Measurements from ENCODE around the gene BPIFB6.

Gene BPIFB6

DNA sequence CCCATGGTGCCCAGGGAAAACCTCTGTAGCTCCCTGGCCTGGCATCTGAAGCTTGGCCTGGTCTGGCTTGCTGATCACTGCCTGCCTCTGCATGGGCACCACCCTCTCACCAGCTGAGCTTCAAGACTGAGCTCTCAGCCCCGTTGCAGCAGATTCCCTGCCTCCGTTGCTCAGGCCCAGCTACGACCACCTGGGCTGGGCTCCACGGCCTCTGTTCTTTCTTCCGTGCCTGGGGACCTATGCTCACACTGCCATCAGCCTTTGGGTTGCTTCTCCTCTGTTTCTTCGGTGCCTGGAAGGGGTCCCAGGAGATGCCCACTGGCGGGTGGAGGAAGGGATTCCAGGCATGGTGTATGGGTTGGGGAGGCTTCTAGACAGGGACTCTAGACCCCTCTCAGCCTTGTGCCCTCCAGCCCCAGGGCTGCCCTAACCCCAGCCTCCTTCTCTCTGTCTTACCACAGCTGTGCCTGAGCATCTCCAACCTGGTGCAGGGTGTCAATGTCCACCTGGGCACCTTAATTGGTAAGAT, 14.8 kb upstream of the BPIFB6 start:
- DNase-seq = no peak

- DNase-seq = no peak
Observed at GRCh38 chr20:33017542-33017941, 13.9 kb upstream of the BPIFB6 start.

DNA sequence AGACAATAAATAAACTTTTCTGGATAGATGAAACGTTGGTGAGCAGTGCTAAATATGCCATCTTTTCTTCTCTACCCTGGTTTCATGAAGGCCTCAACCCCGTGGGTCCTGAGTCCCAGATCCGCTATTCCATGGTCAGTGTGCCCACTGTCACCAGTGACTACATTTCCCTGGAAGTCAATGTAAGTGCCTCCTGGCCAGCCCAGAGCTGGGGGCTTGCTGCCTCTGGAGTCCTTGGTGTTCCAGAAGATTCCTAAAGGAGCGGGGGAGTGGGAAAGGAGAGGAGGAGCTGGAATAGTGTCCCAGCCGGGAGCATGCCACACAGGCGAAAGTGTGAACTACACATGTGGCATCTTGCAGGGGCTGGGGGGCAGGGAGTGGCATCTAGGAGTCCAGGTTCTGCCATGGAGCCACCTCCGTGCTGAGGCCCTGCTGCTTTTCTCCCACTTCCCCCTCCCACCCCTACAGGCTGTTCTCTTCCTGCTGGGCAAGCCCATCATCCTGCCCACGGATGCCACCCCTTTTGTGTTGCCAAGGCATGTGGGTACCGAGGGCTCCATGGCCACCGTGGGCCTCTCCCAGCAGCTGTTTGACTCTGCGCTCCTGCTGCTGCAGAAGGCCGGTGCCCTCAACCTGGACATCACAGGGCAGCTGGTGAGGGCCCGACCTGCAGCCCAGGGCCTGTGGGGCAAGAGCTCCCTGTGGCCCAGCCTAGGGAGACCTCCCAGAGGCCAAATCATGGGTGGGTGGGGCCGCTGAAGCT, 13.1 kb upstream of the BPIFB6 start:
- DNase-seq = no peak

DNA sequence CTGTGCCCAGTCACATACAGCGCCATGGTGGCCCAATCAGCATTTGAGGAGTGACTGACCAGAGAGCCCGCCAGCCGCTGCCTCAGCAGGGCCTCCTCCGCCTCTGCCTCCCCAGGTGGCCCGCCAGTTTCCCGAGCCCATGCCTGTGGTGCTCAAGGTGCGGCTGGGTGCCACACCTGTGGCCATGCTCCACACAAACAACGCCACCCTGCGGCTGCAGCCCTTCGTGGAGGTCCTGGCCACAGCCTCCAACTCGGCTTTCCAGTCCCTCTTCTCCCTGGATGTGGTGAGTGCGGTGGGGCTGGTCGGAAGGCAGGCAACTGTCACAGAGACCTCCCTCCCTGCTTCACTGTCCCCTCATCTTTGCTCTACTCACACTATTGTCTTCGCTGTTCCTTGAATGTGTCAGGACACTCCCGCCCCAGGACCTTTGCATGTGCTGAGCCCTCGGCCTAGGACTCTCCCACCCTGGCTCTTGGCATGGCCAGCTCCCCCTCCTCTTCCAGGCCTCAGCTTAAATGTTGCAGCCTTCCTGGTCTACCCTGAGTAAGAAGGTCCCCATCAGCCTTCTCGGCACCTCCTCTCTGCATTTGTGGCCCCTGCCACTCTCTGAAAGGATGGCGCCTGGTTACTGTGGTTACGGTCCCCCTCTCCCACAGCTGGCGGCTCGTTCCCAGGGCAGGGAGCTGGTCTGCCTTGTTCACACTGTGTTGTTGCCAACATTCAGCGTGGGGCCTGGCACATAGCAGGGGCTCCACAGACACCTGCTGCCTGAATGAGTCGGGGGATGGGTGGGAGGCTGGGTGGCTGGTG, 11.8 kb upstream of the BPIFB6 start:
- DNase-seq = no peak

DNA sequence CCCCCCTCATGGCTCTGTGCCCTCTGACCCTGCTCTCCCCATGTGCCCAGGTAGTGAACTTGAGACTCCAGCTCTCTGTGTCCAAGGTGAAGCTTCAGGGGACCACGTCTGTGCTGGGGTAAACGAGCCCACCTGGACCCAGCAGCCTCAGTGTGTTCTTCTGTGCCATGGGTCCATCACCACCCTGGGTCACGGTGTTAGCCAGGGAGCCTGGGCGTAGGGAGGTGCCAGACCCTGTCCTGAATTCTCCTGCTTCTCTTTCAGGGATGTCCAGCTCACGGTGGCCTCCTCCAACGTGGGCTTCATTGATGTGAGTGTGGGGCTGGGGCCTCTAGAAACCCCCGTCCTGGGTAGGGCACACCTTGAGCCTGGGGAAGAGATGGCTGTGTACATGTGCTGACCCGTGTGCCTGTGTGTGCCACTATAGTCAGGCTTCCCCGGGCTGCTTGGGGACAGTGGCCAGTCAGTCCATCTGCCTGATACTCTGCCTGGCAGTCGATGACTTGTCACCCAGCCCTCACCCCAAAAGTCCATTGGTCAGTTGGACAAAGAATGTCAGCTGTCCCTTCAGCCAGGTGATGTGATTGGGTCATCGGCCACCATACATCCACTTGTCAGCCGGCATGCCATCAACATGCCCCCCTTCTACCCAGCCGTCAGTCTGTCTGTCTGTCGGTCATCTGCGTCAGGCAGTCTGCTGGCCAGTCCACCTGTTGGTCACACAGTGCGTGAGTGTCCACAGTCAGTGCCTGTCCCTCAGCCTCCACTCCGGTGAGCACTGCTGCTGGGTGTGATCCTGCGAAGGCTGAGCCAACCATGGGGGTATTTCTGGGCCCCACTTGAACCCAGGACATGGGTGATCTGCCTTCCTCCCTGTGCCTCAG, 10.9 kb upstream of the BPIFB6 start:
- no peak for DNase-seq

- no peak for DNase-seq
Observed at GRCh38 chr20:33021879-33022278, 9.6 kb upstream of the BPIFB6 start.

- DNase-seq = no peak
Observed at GRCh38 chr20:33022289-33022688, 9.2 kb upstream of the BPIFB6 start.

DNA sequence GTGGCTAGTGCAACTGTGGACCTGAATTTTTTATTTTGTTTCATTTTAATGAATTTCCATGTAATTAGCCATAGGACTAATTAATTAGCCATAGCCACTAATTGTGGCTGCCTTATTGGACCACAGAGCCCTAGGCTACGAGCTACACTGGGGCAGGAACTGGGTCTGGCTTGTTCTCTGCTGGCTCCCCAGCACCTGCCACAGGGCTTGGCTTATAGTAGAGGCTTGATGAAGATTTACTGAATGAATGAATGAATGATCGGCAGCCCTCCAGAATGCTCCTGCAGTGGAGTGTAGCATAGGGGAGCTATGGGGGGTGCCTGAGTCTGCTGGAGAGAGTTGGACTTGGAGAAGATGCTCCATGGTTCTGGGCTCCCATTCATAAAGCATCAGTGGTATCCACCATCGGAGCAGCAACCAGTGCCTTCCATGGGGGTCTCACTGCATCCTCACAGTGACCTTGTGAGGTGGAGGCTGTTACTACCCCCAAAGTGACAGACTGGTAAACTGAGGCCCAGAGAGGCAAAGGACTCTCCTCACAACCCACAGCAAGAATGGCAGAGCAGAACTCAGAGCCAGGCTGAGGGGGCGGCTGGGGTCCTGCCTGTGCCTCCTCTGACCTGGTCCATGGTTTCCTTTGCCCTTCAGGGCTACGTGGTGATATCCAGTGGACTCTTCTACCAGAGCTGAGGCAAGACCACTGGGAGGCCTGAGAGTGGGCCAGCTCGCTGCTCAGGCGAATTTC, 8.6 kb upstream of the BPIFB6 start:
- no peak for DNase-seq

DNA sequence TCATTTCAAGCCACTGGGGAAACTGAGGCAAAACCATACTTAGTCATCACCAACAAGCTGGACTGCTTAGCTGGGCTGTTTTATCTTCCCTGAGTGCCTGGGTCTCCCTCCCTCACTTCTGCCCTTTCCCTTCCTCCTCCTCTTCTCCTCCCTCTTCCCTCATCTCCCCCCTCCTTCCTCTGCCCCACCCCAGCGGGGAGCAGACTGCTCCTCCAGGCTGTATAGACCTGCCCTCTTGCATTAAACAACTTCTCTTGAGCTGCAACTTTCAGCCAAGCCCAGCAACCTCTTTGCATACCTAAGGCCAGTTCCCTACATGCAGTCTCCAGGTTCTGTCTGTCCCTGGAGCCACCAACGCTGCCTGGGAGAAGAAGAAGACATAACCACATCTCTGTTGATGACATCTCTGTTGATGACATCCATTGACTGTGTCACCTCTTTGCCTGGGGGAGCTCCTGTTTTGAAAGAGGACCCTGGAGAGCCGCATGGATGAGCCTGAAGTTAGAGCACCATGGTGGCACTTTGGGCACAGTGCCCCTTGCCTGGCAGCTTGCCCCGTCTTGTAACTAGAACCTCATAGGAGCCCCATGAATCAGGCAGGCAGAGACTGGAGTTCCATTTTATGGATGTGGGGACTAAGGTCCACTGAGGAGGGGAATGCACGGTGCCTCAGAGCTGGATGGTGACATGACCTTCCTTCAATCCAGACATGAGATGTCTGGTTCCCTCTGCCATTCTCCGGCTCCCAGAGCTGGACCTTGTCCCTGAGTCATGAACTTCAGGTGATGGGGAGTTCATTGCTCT, 7.8 kb upstream of the BPIFB6 start:
- DNase-seq = no peak

DNA sequence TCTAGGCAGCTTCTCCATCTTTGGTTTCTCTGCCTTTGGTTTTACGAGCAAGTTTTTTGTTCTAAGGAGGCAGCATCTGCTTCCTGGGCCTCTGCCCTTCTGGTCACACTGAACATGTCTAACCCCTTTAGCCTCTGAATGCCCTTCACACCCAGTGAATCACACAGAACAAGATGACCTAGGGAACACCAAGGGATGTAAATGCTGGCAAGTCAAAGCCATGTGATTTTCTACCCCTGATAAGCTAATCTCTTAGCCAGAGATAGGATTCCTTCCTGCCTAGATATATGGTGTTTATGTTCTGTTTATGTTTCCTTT, 7.2 kb upstream of the BPIFB6 start:
- no peak for DNase-seq

DNA sequence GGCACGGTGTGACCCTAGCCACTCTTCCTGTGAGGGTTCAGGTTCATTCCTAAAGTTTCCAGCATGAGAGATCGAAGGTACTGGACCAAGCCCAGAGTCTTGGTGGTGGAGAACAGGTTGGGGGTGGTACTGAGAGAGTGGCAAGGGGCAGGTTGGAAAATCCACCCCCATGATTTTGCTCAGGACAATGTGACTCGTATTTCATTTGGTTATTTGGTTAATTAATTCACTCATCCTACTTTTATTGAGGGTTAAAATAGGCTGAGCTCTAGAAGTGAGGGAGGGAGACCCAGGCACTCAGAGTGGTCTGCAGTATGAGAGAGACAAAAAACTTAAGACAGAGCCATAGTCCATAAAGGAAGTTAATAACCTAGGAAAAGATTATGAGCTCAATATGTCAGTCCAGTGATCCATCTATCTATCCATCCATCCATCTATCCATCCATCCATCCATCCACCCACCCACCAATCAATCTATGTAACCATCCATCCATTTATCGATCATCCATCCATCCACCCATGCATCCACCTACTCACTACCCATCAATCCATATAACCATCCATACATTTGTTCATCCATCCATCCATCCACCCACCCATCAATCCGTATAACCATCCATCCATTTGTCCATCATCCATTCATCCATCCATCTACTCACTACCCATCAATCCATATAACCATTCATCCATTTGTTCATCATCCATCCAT, 6.7 kb upstream of the BPIFB6 start:
- DNase-seq = no peak

GRCh38 chr20:33025318-33025876, 6.1 kb upstream of the BPIFB6 start:
- no peak for DNase-seq

DNA sequence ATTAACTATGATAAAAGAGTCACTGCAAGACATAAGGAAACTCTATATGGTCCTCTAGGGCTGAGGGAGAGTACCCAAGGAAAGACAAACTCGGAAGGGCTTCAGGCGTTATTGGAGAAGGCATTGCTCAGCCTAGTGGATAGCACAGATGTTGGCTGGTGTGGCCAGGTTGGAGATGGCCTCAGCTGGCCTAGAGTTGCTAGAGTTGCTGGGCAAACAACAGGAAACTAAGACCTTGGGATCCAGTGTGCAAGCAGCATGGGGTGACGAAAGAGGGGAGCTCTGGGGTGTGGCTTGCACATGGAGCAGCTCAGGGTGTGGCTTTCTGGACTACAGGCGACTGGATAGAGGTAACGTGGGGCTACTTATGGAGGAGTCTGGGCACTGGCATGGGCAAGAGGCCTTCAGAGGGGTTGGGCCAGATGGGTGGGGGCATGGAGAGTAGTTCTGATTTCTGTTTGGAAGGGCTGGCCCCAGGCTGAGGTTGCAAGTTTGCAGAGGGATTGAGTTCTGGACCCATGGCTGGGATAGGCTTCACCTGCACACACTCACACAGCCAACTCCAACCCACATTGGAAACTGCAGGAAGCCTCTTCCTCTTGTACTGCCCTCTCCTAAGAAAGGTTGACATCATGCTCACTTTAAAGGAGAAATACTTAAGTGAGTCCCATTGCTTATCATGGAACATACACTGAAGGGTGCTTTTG, 5.2 kb upstream of the BPIFB6 start:
- no peak for DNase-seq

GRCh38 chr20:33026779-33027759, 4.4 kb upstream of the BPIFB6 start:
- no peak for DNase-seq

DNA sequence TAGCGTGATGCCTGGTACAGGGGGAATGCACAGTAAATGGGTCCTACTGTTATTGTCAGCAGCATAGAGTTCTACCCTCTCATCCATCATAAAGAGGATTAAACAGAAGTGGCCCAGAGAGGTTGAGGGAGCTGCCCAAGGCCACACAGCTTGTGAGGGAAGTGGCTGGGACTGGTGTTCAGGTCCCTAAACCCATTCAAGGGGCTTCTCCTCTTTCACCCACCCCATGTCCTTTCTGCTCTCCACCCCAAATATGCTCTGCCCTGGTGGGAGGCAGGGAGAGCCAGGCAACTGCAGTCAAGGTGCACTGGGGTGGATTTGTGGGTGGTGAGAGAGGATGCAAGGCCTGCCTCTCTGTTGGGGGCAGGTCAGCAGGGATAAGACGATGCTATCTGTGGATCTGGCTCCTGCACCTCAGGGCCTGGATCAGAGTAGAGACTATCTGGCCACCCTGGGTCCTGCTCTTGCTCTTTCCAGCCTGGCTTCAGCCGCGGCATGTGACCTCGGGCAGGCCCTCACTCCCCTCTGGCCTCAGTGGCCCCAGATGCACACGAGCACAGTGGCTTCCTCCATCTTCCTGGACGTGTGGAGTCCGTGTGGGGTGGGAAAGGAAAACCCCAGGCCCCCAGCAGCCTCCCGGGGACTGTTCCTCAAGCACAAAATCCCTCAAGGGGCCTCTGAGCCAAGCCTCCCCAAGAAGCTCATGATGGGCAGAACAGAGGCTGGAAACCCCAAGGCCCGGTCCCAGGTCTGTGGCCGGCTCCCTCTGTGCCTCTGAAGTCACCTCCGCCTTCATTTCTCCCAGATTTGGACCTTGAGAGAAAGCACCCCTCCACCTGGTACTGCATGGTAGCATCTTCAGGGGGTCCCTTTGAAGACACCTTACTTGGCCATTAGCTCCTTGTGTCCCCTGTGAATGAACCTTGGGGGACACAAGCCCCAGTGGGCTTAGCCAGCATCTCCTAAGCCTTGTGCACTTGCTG, 3.4 kb upstream of the BPIFB6 start:
- DNase-seq = no peak

DNA sequence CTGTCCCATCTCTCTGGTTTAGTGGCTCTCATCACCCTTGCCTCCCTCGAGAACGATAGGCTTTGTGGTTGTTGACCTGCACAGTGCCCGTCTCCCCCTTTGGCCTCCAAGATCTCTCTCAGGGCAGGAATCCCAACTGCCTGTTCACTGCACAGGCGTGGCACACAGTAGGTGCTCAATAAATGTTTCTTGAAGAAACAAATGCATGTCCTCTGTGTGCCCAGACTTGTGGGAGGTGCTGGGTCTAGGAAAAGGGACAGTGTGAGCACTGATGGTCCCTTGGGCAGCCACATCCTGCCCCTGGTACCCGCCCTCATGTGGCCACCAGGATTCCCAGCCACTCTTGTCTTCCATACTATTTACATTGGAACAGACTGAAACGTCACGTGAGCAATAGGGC, 2.6 kb upstream of the BPIFB6 start:
- DNase-seq = no peak

DNA sequence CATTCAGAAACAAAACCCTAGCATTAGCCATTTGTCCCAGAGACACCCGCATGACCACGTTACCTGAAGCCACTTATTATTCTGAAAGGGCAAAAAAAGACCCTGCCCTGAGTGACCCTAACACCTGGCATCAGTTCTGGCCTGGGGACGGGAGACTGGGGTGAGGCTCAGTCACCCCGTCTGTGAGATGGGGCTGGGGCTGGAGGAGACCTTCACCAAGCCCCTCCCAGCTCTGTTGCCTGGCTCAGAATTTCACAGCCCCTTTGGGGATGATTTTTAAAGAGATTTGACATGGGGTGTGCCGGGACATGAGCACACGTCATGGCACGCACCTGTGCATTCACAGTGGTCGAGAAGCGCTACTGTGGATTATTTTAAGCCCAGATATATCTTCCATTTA, 1.4 kb upstream of the BPIFB6 start:
- no peak for DNase-seq

Data from amniotic stem cell (primary cell).